Hepatocyte (in vitro differentiated cells): ENCODE measurements around the gene ALDOB.

Source experiments
- CTCF ChIP-seq: fragments of 200-600 bp; sonication (generic); IDR thresholded peaks from 2 replicates; pipeline ENCODE4 v1.5.1; 2016; ENCODE audit warnings: antibody characterized with exemption, mild to moderate bottlenecking; ENCODE audit not compliant: poor library complexity
- EZH2 ChIP-seq: fragments of 200-600 bp; sonication (generic); IDR thresholded peaks from 2 replicates; pipeline ENCODE4 v1.6.1; 2016; ENCODE audit warnings: antibody characterized with exemption, mild to moderate bottlenecking, borderline replicate concordance

GRCh38 chr9:101445353-101446029, 9.9 kb upstream of the ALDOB start:
- no peak for TF ChIP-seq CTCF
- no peak for TF ChIP-seq EZH2
